ENCODE results near the gene IFNAR1.

IFNAR1 gene

GRCh38 chr21:33325222-33326067 is 675 bp downstream of the IFNAR1 start:
- CTCF ChIA-PET = interaction anchor here (0.7 to 2.1 kb wide), 15 partner anchors 12 to 280 kb away, joined by 3 to 18 read pairs (median 4); no protein-coding TSS in a partner anchor
- no peak for TF ChIP-seq CTCF (IDR thresholded peaks at IDR 0.05; ENCODE audit: control extremely low read depth, extremely low read depth, low read depth, missing control alignments)
- peak; percentile 49 for DNase-seq (ENCODE audit: extremely low spot score)
- POLR2A ChIA-PET = interaction anchor here (0.6 to 1.6 kb wide), 7 partner anchors 54 to 156 kb away, joined by 3 to 7 read pairs (median 4); partner anchors contain the start of gene TMEM50B

- ChIA-PET POLR2A (no interaction called here), CTCF (interaction anchor here (1.1 to 1.8 kb wide), 7 partner anchors 10 to 110 kb away, joined by 3 to 6 read pairs (median 4); no protein-coding TSS in a partner anchor)
- no peak for TF ChIP-seq CTCF (IDR thresholded peaks at IDR 0.05; ENCODE audit: control extremely low read depth, extremely low read depth, low read depth, missing control alignments)
- DNase-seq (ENCODE audit: extremely low spot score) = no peak
Observed at GRCh38 chr21:33327326-33327725, 2.6 kb downstream of the IFNAR1 start.

GRCh38 chr21:33327792-33328433 is 3.1 kb downstream of the IFNAR1 start:
- no peak for TF ChIP-seq CTCF (IDR thresholded peaks at IDR 0.05; ENCODE audit: control extremely low read depth, extremely low read depth, low read depth, missing control alignments)
- POLR2A ChIA-PET = no interaction called here
- CTCF ChIA-PET = interaction anchor here (1.1 to 5.7 kb wide), 8 partner anchors 11 to 111 kb away, joined by 3 to 48 read pairs (median 4); no protein-coding TSS in a partner anchor
- DNase-seq (ENCODE audit: extremely low spot score) = no peak

- ChIA-PET POLR2A (interaction anchor here (0.5 to 1.2 kb wide), 3 partner anchors 182 to 559 kb away, joined by 3 to 7 read pairs (median 5); partner anchors contain the start of gene PAXBP1), CTCF (interaction anchor here (0.9 to 5.7 kb wide), 12 partner anchors 9 to 275 kb away, joined by 3 to 48 read pairs (median 6); no protein-coding TSS in a partner anchor)
- no peak for TF ChIP-seq CTCF (IDR thresholded peaks at IDR 0.05; ENCODE audit: control extremely low read depth, extremely low read depth, low read depth, missing control alignments)
- DNase-seq (ENCODE audit: extremely low spot score) = no peak
Observed at GRCh38 chr21:33330726-33331125, 6.0 kb downstream of the IFNAR1 start.

- CTCF ChIA-PET = interaction anchor here (1.2 to 5.7 kb wide), 10 partner anchors 8 to 274 kb away, joined by 3 to 48 read pairs (median 7); no protein-coding TSS in a partner anchor
- TF ChIP-seq CTCF (IDR thresholded peaks at IDR 0.05; ENCODE audit: control extremely low read depth, extremely low read depth, low read depth, missing control alignments) = no peak
- POLR2A ChIA-PET = no interaction called here
- peak; percentile 41 for DNase-seq (ENCODE audit: extremely low spot score)
Observed at GRCh38 chr21:33332143-33332542, 7.4 kb downstream of the IFNAR1 start.

GRCh38 chr21:33334191-33334590 is 9.4 kb downstream of the IFNAR1 start:
- TF ChIP-seq CTCF (IDR thresholded peaks at IDR 0.05; ENCODE audit: control extremely low read depth, extremely low read depth, low read depth, missing control alignments) = no peak
- CTCF ChIA-PET = interaction anchor here (1.1 to 1.3 kb wide), 2 partner anchors 12 to 98 kb away, joined by 3 to 4 read pairs; no protein-coding TSS in a partner anchor
- no peak for DNase-seq (ENCODE audit: extremely low spot score)
- POLR2A ChIA-PET = no interaction called here

All from GM10248 (cell line).